Esophagus muscularis mucosa (tissue), 4 donors: ENCODE measurements around the gene CCL7. TPM values are rescaled to one million over a fixed set of nuclear protein-coding genes. Genes with fewer than 3 reads are reported as not detected.
A peak's percentile ranks its signal among the peaks of the same experiment; 100 is the strongest.

Source experiments
- DNase-seq: peaks from one replicate; pipeline ENCODE4 v3.0.0-alpha.2; 2017; ENCODE audit errors: extremely low spot score
- H3K27ac ChIP-seq, 4 donors: fragments of 200-600 bp; sonication (generic); replicated peaks in 1 of 4; 1 replicate in 3 of 4; 2 replicates in 1 of 4; pipeline ENCODE4 v1.5.1; 2016 to 2019; ENCODE audit warnings: mild to moderate bottlenecking in 1 of 4
- H3K27me3 ChIP-seq, 4 donors: fragments of 200-600 bp; sonication (generic); one replicate each; pipeline versions ENCODE4 v1.5.1 to v1.6.0; 2016 to 2019
- H3K36me3 ChIP-seq, 4 donors: fragments of 200-600 bp; sonication (generic); one replicate each; pipeline ENCODE4 v1.5.1; 2016 to 2019
- H3K4me1 ChIP-seq, 4 donors: fragments of 200-600 bp; sonication (generic); one replicate each; pipeline ENCODE4 v1.5.1; 2016 to 2019
- H3K4me3 ChIP-seq, 4 donors: fragments of 200-600 bp; sonication (generic); 1 replicate in 2 of 4; 2 replicates in 2 of 4; pipeline ENCODE4 v1.5.1; 2016 to 2019; ENCODE audit warnings: mild to moderate bottlenecking in 4 of 4, moderate library complexity in 1 of 4
- H3K9me3 ChIP-seq, 4 donors: fragments of 200-600 bp; sonication (generic); 1 replicate in 3 of 4; 2 replicates in 1 of 4; pipeline ENCODE4 v1.5.1; 2016 to 2019
- CTCF ChIP-seq, 3 experiments: fragments of 200-600 bp in 2 of 3; fragments of 450-650 bp in 1 of 3; sonication (generic) in 2 of 3; IDR thresholded peaks; one replicate each; pipeline ENCODE4 v1.5.1; 2017 to 2019; ENCODE audit warnings: antibody characterized with exemption in 3 of 3, mild to moderate bottlenecking in 2 of 3, moderate library complexity in 1 of 3
- EP300 ChIP-seq: sonication (generic); formaldehyde crosslinking; IDR thresholded peaks from one replicate; pipeline ENCODE4 v1.6.1; 2017; ENCODE audit warnings: antibody characterized with exemption
- POLR2A ChIP-seq: fragments of 450-650 bp; IDR thresholded peaks from one replicate; pipeline ENCODE4 v1.6.1; 2017; ENCODE audit warnings: antibody characterized with exemption, moderate library complexity, mild to moderate bottlenecking, low read depth
- POLR2AphosphoS5 ChIP-seq, 2 donors: sonication (generic); formaldehyde crosslinking; IDR thresholded peaks; one replicate each; pipeline ENCODE4 v1.6.1; 2017; ENCODE audit warnings: antibody characterized with exemption in 2 of 2
- WGBS: methylation state at CpG from one replicate; pipeline ENCODE4 v1.1.5; 2018; 5-methylcytosine and 5-hydroxymethylcytosine counted together
- intact Hi-C: fragments of 100-400 bp; cut with DNase I; formaldehyde crosslinking; loops from one replicate; pipeline ENCODE4 v1.15.1; 2023
- total RNA-seq, 4 donors: library from RNA; depleted of rRNA; stranded (reverse); fragments of >200 nt; gene quantifications; one replicate each; pipeline versions ENCODE4 v1.1.0 to v1.2.1, GENCODE V29; 2016

The CCL7 gene
- total RNA-seq, 4 donors from 2014 or later: 0.83 TPM; not detected in 3

- H3K4me3 ChIP-seq: no peak overlapping the region
- no peaks in the 10 kb centered on the region for H3K9me3 ChIP-seq
- peaks cover 14 to 23% (median 20%) of the 10 kb centered on the region in 4 donors for H3K4me1 ChIP-seq
- no peak for TF ChIP-seq EP300
- no peak for TF ChIP-seq CTCF (IDR thresholded peaks at IDR 0.05)
- TF ChIP-seq POLR2AphosphoS5 (IDR thresholded peaks at IDR 0.05): peak; percentile 19 to 43
- no peak for TF ChIP-seq POLR2A
- no peaks in the 10 kb centered on the region for H3K36me3 ChIP-seq
- peak overlapping the region; percentile 47 to 69 (median 52) for H3K27ac ChIP-seq
- WGBS: 37% methylated on average over 4 of the region's 4 CpGs
- intact Hi-C loops: no loop called here
- peaks cover 0 to 4% (median 0%) of the 10 kb centered on the region in 4 donors for H3K27me3 ChIP-seq
- peak; percentile 90 for DNase-seq
Observed at GRCh38 chr17:34314279-34314678, 44.3 kb downstream of the CCL7 start.

- intact Hi-C loops: no loop called here
- Histone ChIP-seq H3K9me3 (no peaks in the 10 kb centered on the region), H3K4me1 (peaks cover 6 to 16% (median 11%) of the 10 kb centered on the region in 4 donors), H3K4me3 (no peak overlapping the region), H3K36me3 (no peaks in the 10 kb centered on the region), H3K27ac (no peak overlapping the region), H3K27me3 (no peaks in the 10 kb centered on the region)
- no peak for TF ChIP-seq POLR2AphosphoS5 (IDR thresholded peaks at IDR 0.05)
- TF ChIP-seq POLR2A: no peak
- TF ChIP-seq EP300: no peak
- no peak for TF ChIP-seq CTCF (IDR thresholded peaks at IDR 0.05)
- DNase-seq: no peak
- 66% methylated on average over 3 of the region's 3 CpGs for WGBS
Observed at GRCh38 chr17:34318474-34318873, 48.5 kb downstream of the CCL7 start.

GRCh38 chr17:34319039-34319483 is 49.0 kb downstream of the CCL7 start, which contains the start of gene CCL8:
CCL8 (plus strand) TSS chr17:34319435; CDS start chr17:34319502, 67 bp downstream.
- no peak for DNase-seq
- no peaks in the 10 kb centered on the region for H3K36me3 ChIP-seq
- no peak for TF ChIP-seq POLR2A
- intact Hi-C loops: no loop called here
- H3K4me1 ChIP-seq: peaks cover 0 to 10% (median 5%) of the 10 kb centered on the region in 4 donors
- no peaks in the 10 kb centered on the region for H3K27me3 ChIP-seq
- H3K9me3 ChIP-seq: no peaks in the 10 kb centered on the region
- 48% methylated on average over 2 of the region's 2 CpGs for WGBS
- H3K27ac ChIP-seq: peak within 1 kb of the TSS in 2 of 4 donors; percentile 30 to 34
- no peak within 1 kb of the TSS for H3K4me3 ChIP-seq

Other genes starting within 250 kb of the CCL7 start
- gene CCL2, start 14.9 kb upstream of the CCL7 start, total RNA-seq: 100 to 1,000 TPM in 1 of 4 donors, 10 to 100 TPM in 2, 1 to 10 TPM in 1; 7.1 to 514 (median 20.8) TPM
- 1 to 10 TPM; 2.0 to 8.8 (median 6.6) TPM for gene CCL11, start 15.5 kb downstream of the CCL7 start, total RNA-seq
- gene CCL8, start 49.2 kb downstream of the CCL7 start, total RNA-seq: 1 to 10 TPM in 1 of 4 donors, not detected in 3; 2.0 TPM
- 1 to 10 TPM in 2 of 4 donors, under 1 TPM in 1, not detected in 1; 0.78 to 3.6 (median 2.0) TPM for gene CCL13, start 86.3 kb downstream of the CCL7 start, total RNA-seq
- gene CCL1, start 93.0 kb downstream of the CCL7 start, total RNA-seq: not detected